ENCODE data around the gene HSPA4.

DNA sequence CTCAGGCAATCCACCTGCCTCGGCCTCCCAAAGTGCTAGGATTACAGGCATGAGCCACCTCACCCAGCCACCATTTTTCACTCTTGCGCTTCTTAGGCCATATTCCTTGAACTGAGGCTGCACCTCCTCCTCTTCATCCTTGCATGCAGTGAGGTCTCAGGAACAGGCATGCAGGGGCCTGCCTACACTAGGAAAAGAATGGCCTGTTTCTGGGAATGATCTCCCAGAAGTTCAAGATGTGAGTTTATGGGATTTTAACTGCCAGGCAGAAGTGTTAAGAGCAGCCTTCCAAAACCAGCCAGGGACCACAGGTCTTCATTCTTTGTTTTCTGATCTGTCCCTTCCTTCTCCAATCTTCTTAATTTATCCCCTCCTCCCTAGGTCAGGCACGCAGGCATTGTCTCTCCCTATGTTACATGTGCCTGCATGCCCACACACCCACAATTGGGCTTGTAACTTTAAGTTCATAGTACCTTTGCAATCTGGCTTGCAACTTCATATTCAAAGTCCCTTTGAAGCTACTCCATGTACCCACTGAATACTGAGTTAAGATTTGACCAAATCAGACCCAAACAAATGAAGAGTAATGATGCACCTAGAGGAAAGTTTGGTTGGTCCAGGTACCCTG lies 10.5 kb upstream of the HSPA4 start:
- TF ChIP-seq, protein P1, sequence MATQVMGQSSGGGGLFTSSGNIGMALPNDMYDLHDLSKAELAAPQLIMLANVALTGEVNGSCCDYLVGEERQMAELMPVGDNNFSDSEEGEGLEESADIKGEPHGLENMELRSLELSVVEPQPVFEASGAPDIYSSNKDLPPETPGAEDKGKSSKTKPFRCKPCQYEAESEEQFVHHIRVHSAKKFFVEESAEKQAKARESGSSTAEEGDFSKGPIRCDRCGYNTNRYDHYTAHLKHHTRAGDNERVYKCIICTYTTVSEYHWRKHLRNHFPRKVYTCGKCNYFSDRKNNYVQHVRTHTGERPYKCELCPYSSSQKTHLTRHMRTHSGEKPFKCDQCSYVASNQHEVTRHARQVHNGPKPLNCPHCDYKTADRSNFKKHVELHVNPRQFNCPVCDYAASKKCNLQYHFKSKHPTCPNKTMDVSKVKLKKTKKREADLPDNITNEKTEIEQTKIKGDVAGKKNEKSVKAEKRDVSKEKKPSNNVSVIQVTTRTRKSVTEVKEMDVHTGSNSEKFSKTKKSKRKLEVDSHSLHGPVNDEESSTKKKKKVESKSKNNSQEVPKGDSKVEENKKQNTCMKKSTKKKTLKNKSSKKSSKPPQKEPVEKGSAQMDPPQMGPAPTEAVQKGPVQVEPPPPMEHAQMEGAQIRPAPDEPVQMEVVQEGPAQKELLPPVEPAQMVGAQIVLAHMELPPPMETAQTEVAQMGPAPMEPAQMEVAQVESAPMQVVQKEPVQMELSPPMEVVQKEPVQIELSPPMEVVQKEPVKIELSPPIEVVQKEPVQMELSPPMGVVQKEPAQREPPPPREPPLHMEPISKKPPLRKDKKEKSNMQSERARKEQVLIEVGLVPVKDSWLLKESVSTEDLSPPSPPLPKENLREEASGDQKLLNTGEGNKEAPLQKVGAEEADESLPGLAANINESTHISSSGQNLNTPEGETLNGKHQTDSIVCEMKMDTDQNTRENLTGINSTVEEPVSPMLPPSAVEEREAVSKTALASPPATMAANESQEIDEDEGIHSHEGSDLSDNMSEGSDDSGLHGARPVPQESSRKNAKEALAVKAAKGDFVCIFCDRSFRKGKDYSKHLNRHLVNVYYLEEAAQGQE (IDR thresholded peaks at IDR 0.05), result no peak
- TF ChIP-seq NR2F2 (IDR thresholded peaks at IDR 0.05) (no peak), YY1 (IDR thresholded peaks at IDR 0.05) (no peak), GABPA (IDR thresholded peaks at IDR 0.05 in 1 of 2, conservative IDR thresholded peaks at IDR 0.05 in 1 of 2) (no peak), JUND (IDR thresholded peaks at IDR 0.05) (no peak), TAF1 (conservative IDR thresholded peaks at IDR 0.05) (no peak), SP1 (IDR thresholded peaks at IDR 0.05) (no peak), HNF4G (IDR thresholded peaks at IDR 0.05) (no peak), RAD21 (IDR thresholded peaks at IDR 0.05) (no peak), EGR1 (IDR thresholded peaks at IDR 0.05; ENCODE audit: low read depth in 2 of 2) (no peak)
- TF ChIP-seq, protein P2, sequence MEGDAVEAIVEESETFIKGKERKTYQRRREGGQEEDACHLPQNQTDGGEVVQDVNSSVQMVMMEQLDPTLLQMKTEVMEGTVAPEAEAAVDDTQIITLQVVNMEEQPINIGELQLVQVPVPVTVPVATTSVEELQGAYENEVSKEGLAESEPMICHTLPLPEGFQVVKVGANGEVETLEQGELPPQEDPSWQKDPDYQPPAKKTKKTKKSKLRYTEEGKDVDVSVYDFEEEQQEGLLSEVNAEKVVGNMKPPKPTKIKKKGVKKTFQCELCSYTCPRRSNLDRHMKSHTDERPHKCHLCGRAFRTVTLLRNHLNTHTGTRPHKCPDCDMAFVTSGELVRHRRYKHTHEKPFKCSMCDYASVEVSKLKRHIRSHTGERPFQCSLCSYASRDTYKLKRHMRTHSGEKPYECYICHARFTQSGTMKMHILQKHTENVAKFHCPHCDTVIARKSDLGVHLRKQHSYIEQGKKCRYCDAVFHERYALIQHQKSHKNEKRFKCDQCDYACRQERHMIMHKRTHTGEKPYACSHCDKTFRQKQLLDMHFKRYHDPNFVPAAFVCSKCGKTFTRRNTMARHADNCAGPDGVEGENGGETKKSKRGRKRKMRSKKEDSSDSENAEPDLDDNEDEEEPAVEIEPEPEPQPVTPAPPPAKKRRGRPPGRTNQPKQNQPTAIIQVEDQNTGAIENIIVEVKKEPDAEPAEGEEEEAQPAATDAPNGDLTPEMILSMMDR (IDR thresholded peaks at IDR 0.05; ENCODE audit: low read depth, low read length, missing input control), result no peak
- TF ChIP-seq, protein P3, sequence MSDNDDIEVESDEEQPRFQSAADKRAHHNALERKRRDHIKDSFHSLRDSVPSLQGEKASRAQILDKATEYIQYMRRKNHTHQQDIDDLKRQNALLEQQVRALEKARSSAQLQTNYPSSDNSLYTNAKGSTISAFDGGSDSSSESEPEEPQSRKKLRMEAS (IDR thresholded peaks at IDR 0.05), result no peak
- TF ChIP-seq, protein P4, sequence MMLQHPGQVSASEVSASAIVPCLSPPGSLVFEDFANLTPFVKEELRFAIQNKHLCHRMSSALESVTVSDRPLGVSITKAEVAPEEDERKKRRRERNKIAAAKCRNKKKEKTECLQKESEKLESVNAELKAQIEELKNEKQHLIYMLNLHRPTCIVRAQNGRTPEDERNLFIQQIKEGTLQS (IDR thresholded peaks at IDR 0.05), result no peak
- TF ChIP-seq, protein P5, sequence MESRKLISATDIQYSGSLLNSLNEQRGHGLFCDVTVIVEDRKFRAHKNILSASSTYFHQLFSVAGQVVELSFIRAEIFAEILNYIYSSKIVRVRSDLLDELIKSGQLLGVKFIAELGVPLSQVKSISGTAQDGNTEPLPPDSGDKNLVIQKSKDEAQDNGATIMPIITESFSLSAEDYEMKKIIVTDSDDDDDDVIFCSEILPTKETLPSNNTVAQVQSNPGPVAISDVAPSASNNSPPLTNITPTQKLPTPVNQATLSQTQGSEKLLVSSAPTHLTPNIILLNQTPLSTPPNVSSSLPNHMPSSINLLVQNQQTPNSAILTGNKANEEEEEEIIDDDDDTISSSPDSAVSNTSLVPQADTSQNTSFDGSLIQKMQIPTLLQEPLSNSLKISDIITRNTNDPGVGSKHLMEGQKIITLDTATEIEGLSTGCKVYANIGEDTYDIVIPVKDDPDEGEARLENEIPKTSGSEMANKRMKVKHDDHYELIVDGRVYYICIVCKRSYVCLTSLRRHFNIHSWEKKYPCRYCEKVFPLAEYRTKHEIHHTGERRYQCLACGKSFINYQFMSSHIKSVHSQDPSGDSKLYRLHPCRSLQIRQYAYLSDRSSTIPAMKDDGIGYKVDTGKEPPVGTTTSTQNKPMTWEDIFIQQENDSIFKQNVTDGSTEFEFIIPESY (IDR thresholded peaks at IDR 0.05), result no peak

Measured in liver (tissue), 3 donors.